Neural cell (in vitro differentiated cells): ENCODE data around the gene SRRM5. TPM values are rescaled to one million over a fixed set of nuclear protein-coding genes. Genes with fewer than 3 reads are reported as not detected.
A peak's percentile ranks its signal among the peaks of the same experiment; 100 is the strongest.

Experiments used
- H2AFZ ChIP-seq: fragments of 200-600, 300-800 bp; sonication (generic), shearing (Covaris generic); 2 replicates; pipeline ENCODE4 v1.6.0; 2014; ENCODE audit warnings: low read depth, mild to moderate bottlenecking, antibody characterized with exemption, low read length, moderate library complexity
- H3F3A ChIP-seq: fragments of 200-600 bp; shearing (Covaris generic); 2 replicates; pipeline ENCODE4 v1.6.1; 2016; ENCODE audit warnings: mild to moderate bottlenecking, moderate library complexity, mixed read lengths, antibody characterized with exemption, low read length; ENCODE audit not compliant: insufficient read depth, poor library complexity, severe bottlenecking
- H3K27ac ChIP-seq: fragments of 200-600, 300-800 bp; sonication (generic), shearing (Covaris generic); 2 replicates; pipeline ENCODE4 v1.5.1; 2014; ENCODE audit warnings: mild to moderate bottlenecking, low read length, moderate library complexity
- H3K27me3 ChIP-seq: fragments of 300-800, 200-600 bp; sonication (generic), shearing (Covaris generic); 2 replicates; pipeline ENCODE4 v1.6.0; 2014; ENCODE audit warnings: mild to moderate bottlenecking, low read depth, low read length, moderate library complexity; ENCODE audit not compliant: insufficient read depth
- H3K36me3 ChIP-seq: fragments of 300-800, 200-600 bp; sonication (generic), shearing (Covaris generic); 2 replicates; pipeline ENCODE4 v1.5.1; 2014; ENCODE audit warnings: mild to moderate bottlenecking, antibody characterized with exemption, low read length, moderate library complexity; ENCODE audit not compliant: insufficient read depth
- H3K4me2 ChIP-seq: fragments of 300-800, 200-600 bp; sonication (generic), shearing (Covaris generic); 2 replicates; pipeline ENCODE4 v1.6.0; 2014; ENCODE audit warnings: mild to moderate bottlenecking, low read length
- H3K4me3 ChIP-seq: fragments of 300-800, 200-600 bp; sonication (generic), shearing (Covaris generic); 2 replicates; pipeline ENCODE4 v1.5.1; 2014; ENCODE audit warnings: mild to moderate bottlenecking, low read length, moderate library complexity
- H3K79me2 ChIP-seq: fragments of 200-600 bp; shearing (Covaris generic); replicated peaks from 2 replicates; pipeline ENCODE4 v1.6.0; 2014; ENCODE audit warnings: mild to moderate bottlenecking, low read length, moderate library complexity; ENCODE audit not compliant: insufficient read depth
- H3K9ac ChIP-seq: fragments of 300-800, 200-600 bp; sonication (generic), shearing (Covaris generic); 2 replicates; pipeline ENCODE4 v1.6.1; 2016; ENCODE audit warnings: mild to moderate bottlenecking, low read length, mixed read lengths
- H3K9me2 ChIP-seq: fragments of 200-600 bp; shearing (Covaris generic); 2 replicates; pipeline ENCODE4 v1.6.1; 2016; ENCODE audit warnings: mild to moderate bottlenecking, low read length, mixed read lengths; ENCODE audit not compliant: insufficient read depth
- H3K9me3 ChIP-seq: fragments of 200-600, 300-800 bp; sonication (generic), shearing (Covaris generic); 2 replicates; pipeline ENCODE4 v1.6.1; 2016; ENCODE audit warnings: mild to moderate bottlenecking, mixed run types, low read length, moderate library complexity, mixed read lengths
- H4K20me1 ChIP-seq: fragments of 200-600 bp; shearing (Covaris generic); 2 replicates; pipeline ENCODE4 v1.6.1; 2016; ENCODE audit warnings: mild to moderate bottlenecking, mixed run types; ENCODE audit not compliant: insufficient read depth
- CTCF ChIP-seq: fragments of 450-650 bp; IDR thresholded peaks from 2 replicates; pipeline ENCODE4 v1.5.1; 2014; ENCODE audit warnings: antibody characterized with exemption, mild to moderate bottlenecking, moderate library complexity; ENCODE audit not compliant: poor library complexity, severe bottlenecking
- EP300 ChIP-seq: fragments of 450-650 bp; conservative IDR thresholded peaks from 2 replicates; pipeline ENCODE4 v1.6.1; 2014; ENCODE audit warnings: antibody characterized with exemption, mild to moderate bottlenecking, moderate library complexity; ENCODE audit not compliant: poor library complexity, severe bottlenecking
- EZH2 ChIP-seq: fragments of 200-600, 300-800 bp; shearing (Covaris generic), sonication (generic); IDR thresholded peaks from 2 replicates; pipeline ENCODE4 v1.6.1; 2014; ENCODE audit warnings: antibody characterized with exemption, low read length, borderline replicate concordance, mild to moderate bottlenecking; ENCODE audit not compliant: insufficient read depth, poor library complexity, severe bottlenecking
- MXI1 ChIP-seq: fragments of 450-650 bp; conservative IDR thresholded peaks from 2 replicates; pipeline ENCODE4 v1.6.1; 2014; ENCODE audit warnings: antibody characterized with exemption, mild to moderate bottlenecking; ENCODE audit not compliant: poor library complexity, severe bottlenecking
- POLR2AphosphoS5 ChIP-seq: IDR thresholded peaks from 2 replicates; pipeline ENCODE4 v1.6.1; 2012
- RAD21 ChIP-seq: fragments of 450-650 bp; conservative IDR thresholded peaks from 2 replicates; pipeline ENCODE4 v1.6.1; 2014; ENCODE audit warnings: antibody characterized with exemption, mild to moderate bottlenecking, moderate library complexity
- REST ChIP-seq: IDR thresholded peaks from 2 replicates; pipeline ENCODE4 v1.6.1; 2012; ENCODE audit warnings: borderline replicate concordance
- SMC3 ChIP-seq: fragments of 450-650 bp; conservative IDR thresholded peaks from 2 replicates; pipeline ENCODE4 v1.6.1; 2014; ENCODE audit warnings: antibody characterized with exemption, mild to moderate bottlenecking, moderate library complexity; ENCODE audit not compliant: poor library complexity
- TAF1 ChIP-seq: IDR thresholded peaks from 2 replicates; pipeline ENCODE4 v1.6.1; 2012; ENCODE audit warnings: low read depth
- polyA plus RNA-seq: library from polyadenylated mRNA; depleted of rRNA; stranded (reverse); fragments of >200 nt; gene quantifications from 2 replicates; pipeline ENCODE4 v1.2.3, GENCODE V29; 2014

SRRM5 gene
- polyA plus RNA-seq, 1 donor from 2014 or later, result not detected

GRCh38 chr19:43620061-43621001, 8.4 kb downstream of the SRRM5 start:
- peak overlapping the region; percentile 97 for H3K9ac ChIP-seq
- no peaks in the 10 kb centered on the region for H3K36me3 ChIP-seq

GRCh38 chr19:43622070-43622469, 10.2 kb downstream of the SRRM5 start:
- H3K4me2 ChIP-seq, result no peak overlapping the region
- H3K36me3 ChIP-seq, result no peaks in the 10 kb centered on the region
- no peak overlapping the region for H3K9ac ChIP-seq
- H3K79me2 ChIP-seq, result peaks cover 18% of the 10 kb centered on the region
- peaks cover 9% of the 10 kb centered on the region for H3F3A ChIP-seq
- no peaks in the 10 kb centered on the region for H3K9me3 ChIP-seq
- no peaks in the 10 kb centered on the region for H4K20me1 ChIP-seq
- no peaks in the 10 kb centered on the region for H3K9me2 ChIP-seq
- no peak overlapping the region for H3K4me3 ChIP-seq
- H3K27me3 ChIP-seq, result no peaks in the 10 kb centered on the region
- H2AFZ ChIP-seq, result no peak overlapping the region
- no peak overlapping the region for H3K27ac ChIP-seq
- TF ChIP-seq EZH2 (no peak), POLR2AphosphoS5 (no peak), RAD21 (no peak), EP300 (no peak), MXI1 (no peak), TAF1 (no peak), REST (no peak), SMC3 (no peak)

More at GRCh38 chr19:43620061-43621001, 8.4 kb downstream of the SRRM5 start:
- Histone ChIP-seq H3K4me2 (peak overlapping the region; percentile 83), H4K20me1 (no peaks in the 10 kb centered on the region), H3F3A (peaks cover 9% of the 10 kb centered on the region), H3K27me3 (no peaks in the 10 kb centered on the region), H3K9me2 (no peaks in the 10 kb centered on the region), H3K9me3 (no peaks in the 10 kb centered on the region), H3K27ac (peak overlapping the region; percentile 99), H3K79me2 (peaks cover 35% of the 10 kb centered on the region), H3K4me3 (peak overlapping the region; percentile 85), H2AFZ (peak overlapping the region; percentile 88)
- TF ChIP-seq POLR2AphosphoS5 (peak; percentile 7), CTCF (no peak), REST (peak; percentile 7)
